GM10266 (cell line): ENCODE data around the gene BPIFB3.

ENCODE experiments used
- DNase-seq: peaks from one replicate; pipeline ENCODE4 v3.0.0; 2012; ENCODE audit errors: extremely low spot score
- TF ChIP-seq, protein P1 (sequence below): IDR thresholded peaks from 2 replicates; pipeline ENCODE4 v1.5.1; 2012; ENCODE audit warnings: mild to moderate bottlenecking, low read depth; ENCODE audit not compliant: control insufficient read depth, insufficient read depth; ENCODE audit errors: missing control alignments

The BPIFB3 gene

GRCh38 chr20:33070111-33071053, 16.7 kb downstream of the BPIFB3 start:
- no peak for DNase-seq
- TF ChIP-seq, protein P1, sequence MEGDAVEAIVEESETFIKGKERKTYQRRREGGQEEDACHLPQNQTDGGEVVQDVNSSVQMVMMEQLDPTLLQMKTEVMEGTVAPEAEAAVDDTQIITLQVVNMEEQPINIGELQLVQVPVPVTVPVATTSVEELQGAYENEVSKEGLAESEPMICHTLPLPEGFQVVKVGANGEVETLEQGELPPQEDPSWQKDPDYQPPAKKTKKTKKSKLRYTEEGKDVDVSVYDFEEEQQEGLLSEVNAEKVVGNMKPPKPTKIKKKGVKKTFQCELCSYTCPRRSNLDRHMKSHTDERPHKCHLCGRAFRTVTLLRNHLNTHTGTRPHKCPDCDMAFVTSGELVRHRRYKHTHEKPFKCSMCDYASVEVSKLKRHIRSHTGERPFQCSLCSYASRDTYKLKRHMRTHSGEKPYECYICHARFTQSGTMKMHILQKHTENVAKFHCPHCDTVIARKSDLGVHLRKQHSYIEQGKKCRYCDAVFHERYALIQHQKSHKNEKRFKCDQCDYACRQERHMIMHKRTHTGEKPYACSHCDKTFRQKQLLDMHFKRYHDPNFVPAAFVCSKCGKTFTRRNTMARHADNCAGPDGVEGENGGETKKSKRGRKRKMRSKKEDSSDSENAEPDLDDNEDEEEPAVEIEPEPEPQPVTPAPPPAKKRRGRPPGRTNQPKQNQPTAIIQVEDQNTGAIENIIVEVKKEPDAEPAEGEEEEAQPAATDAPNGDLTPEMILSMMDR, result no peak

GRCh38 chr20:33071198-33071597, 17.5 kb downstream of the BPIFB3 start:
- DNase-seq, result no peak
- TF ChIP-seq, protein P1, result no peak

DNA sequence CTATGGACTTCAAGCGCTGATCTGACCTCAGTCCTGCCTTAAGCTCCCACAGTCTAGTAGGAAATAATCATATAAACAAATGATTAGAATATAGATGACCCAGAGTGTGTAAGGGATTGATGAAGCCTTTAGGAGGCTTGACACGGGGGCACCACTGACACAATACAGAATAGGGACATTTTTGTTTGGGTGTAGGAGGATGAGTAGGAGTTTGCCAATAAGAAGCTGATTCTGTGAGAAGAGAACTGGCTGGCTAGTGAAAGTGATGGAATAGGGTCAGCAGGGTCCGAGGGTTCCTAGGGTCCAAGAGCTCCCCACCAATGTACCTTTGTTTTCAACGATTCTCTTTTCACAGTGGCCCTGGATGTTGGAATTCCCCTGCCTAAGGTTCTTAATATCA, 18.7 kb downstream of the BPIFB3 start:
- TF ChIP-seq, protein P1, result no peak
- no peak for DNase-seq

- TF ChIP-seq, protein P1, result no peak
- no peak for DNase-seq
These were observed 19.1 kb downstream of the BPIFB3 start for GRCh38 chr20:33072813-33073212.

DNA sequence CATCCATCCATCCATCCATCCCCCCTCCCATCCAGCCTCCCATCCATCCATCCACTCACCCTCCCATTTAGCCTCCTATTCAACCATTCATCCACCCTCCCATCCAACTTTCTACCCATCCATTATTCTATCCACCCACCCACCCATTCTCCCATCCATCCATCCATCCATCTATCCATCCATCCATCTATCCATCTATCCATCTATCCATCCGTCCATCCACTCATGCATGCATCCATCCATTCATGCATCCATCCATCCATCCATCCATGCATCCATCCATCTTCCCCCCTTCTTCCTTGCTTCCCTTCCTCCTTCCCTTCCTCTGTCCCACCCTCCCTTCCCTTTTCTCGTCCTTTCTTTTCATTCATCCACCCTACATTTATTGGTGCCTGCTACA, 21.0 kb downstream of the BPIFB3 start:
- no peak for DNase-seq
- TF ChIP-seq, protein P1, result no peak

DNA sequence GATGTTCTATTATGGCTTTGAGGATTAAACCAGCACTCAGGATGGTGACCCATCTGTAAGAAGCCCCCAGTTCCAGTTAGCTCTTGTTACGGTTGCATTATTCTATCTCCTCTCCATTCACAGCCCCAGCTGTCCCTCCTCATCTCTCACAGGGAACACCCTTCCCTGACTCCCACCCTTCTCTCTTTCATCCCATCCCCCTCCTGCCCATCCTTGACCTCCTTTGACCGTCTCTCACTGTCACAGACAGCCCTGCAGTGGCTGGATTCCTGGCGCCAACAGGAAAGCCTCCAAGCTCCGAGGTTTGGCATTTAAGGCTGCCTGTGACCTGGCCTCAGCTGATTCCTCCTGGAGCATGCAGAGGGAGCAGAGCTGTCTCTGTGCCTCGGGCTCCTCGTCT, 21.6 kb downstream of the BPIFB3 start:
- TF ChIP-seq, protein P1, result no peak
- no peak for DNase-seq
